NCI-H1694 (cell line): ENCODE measurements around the gene CFAP100.

Experiments used
- DNase-seq: peaks from one replicate; lab custom pipeline; 2025; lab: John Stamatoyannopoulos, UW

Gene CFAP100

DNA sequence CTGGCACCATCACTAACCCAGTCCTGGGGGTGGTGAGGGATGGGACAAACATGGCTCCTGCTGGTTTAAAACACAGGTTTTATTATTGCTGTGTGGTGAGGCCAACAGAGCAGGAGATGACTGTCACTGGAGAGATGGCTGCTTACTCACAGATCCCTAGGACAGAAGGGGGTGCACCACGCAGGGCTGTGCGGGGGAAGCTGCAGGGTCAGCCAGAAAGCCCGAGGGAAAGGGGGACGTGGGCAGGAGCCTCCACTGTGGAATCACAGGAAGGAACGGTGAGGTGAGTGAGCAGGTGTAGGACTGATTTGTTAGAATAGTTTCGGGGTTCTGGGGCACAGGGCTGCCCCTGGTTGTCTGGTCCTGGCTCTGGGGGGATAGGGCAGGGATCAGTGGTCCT lies 7.5 kb downstream of the CFAP100 start:
- DNase-seq, result no peak

GRCh38 chr3:126402666-126403302 lies 8.1 kb downstream of the CFAP100 start:
- DNase-seq, result no peak

- DNase-seq, result no peak
Observed at GRCh38 chr3:126406389-126407296, 11.9 kb downstream of the CFAP100 start.

DNA sequence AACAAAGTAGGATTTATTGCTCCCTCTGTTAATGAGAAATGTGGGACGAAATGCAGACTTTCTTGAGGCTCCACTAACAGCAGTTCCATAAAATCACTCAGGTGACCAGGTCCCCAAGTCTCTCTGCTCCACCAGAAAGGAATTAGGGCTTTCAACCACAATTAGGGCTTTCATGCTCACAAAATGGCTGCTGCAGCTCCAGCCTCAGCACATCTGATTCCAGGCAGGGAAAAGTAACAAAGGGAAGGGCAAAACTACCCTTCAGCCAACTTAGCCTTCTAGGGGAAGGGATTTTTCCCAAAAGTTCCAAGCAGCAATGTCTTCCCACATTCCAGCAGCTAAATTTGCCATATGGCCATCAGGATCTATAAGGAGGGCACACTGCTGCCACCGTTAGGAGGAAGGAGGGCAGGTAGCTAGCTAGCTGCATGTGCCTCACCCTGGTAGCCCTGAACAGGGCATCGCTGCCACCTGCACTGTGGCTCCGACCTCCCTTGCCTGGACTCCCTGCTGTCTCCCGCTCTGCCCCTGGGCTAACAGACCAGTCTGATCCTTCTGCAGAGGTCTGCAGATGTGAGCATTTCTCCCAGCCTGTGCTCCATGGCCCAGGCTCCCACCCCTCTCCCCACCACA lies 12.8 kb downstream of the CFAP100 start:
- DNase-seq, result no peak

DNA sequence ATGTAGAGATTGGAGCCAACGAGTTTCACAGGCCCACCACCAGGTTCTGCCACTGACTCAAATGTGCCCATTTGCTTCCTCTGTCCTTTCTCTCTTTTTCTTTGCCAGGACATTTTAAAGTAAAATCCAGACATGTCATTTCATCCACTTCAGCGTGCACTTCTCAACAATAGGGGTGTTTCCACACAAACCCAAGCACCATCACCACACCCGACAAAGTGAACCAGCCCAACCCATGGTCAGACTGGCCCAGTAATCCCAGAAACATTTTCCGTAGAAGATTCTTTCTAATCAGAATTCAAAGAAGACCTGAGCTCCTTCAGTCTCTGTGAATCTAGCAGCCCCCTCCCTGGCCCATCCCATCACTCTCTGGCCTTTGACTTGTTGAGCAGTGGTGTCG lies 13.4 kb downstream of the CFAP100 start:
- no peak for DNase-seq

DNA sequence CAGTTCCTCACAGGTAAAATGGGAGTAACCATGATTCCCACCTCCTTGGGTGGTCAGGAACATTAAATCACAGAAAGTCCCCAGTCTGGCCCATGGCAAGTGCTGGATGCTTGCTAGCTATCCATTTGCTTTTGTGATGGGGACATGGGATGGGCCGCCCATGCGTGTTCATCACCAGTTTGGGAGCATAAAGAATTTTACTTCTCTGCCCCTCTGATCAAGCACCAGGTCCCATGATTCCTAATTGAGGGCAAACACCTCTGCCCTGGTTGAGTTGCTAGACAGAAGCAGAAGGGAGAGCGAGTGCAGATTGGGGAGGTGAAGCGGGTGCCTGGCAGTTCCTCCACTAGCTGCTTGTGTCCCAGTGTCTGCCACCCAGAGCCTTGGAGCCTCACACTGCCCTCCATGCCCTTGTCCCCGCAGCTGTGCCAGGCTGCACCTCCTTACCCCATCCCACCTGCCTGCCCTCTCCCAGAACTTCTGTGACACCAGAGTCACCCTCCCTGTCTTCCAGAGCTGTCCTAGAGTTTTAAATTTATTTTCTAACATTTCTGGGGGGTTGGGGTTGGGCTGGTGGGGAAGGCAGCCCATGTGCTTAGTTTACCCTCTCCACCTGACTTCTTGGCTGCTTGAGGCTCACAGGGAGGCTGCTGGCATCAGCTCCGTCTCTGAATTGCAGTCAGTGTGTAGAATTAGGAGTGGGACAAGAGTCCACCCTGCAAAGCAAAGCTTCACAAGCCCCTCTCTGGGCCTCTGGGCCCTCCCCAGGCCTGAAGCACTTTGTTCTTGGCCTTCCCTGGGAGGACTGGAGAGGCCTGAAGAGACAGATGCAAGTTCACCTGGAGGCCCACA lies 18.4 kb downstream of the CFAP100 start:
- DNase-seq, result no peak

- no peak for DNase-seq
Observed at GRCh38 chr3:126413693-126414080, 19.0 kb downstream of the CFAP100 start.

DNA sequence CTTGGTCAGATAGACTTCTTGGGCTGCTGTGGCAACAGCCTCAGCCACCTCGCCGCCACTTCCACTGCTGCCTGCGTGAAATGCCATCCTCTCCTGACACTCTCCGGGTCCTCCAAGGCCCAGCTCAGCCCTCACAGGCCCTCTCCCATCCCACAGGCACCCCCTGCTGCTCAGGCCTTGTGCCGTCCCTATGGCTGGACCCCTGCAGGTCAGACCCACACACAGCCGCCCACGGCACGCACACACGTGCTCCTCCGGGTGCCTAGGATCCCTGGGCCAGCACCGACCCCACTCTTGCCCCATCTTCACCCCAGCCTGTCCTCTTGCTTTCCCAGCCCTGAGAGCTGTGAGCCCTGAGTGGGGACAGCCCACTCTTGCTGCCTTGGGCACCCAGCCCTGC lies 19.7 kb downstream of the CFAP100 start:
- DNase-seq, result no peak

GRCh38 chr3:126414961-126415660 lies 20.4 kb downstream of the CFAP100 start:
- no peak for DNase-seq

- no peak for DNase-seq
Observed at GRCh38 chr3:126415661-126416591, 21.2 kb downstream of the CFAP100 start.

- DNase-seq, result no peak
Observed at GRCh38 chr3:126416943-126417342, 22.2 kb downstream of the CFAP100 start.

DNA sequence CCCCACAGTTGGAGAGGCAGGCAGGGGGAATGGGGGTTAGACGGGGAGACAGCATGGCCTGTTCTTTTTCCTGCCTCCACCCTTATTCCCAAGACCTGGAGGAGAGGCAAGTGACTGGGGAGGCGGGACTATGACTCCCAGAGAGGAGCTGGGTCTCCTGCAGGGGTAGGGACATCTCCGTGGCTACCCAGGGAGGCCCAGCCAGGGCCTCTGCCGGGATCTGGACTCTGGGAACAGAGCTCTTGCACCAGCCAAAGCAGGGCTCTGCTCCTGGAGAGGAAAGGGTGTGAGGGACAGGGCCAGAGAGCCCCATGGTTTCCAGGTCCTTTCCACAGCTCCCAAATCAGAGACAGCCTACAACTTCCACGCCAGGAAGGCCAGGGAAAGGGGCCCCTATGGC lies 22.8 kb downstream of the CFAP100 start:
- no peak for DNase-seq

GRCh38 chr3:126417981-126418530 lies 23.3 kb downstream of the CFAP100 start:
- DNase-seq, result no peak

GRCh38 chr3:126418661-126419131 lies 24.0 kb downstream of the CFAP100 start:
- DNase-seq, result no peak

DNA sequence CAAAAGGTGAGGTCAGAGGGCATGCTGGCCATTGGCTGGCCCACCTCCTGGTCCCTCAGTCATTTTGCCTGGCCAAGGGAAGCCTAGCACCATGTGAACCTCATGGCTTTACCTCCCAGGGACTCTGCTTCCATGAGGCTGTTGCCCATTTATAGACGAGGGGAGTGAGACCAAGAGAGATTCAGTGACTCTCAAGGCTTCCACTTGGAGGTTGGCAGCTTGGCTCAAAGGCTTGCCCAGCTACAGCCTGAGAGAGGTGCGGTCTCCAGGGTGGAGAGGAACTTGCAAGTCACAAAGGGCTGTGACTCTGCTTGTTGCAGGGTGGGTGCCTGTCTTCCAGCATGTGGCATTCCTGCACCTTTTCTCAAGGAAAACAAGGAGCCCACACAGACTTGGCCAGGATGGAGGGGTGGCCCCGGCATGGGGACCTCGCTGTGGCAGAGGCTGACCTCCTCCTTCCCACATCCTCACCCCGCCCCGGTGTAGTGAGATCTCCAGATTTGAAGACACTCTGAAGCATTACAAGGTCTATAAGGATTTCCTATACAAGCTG lies 24.5 kb downstream of the CFAP100 start:
- no peak for DNase-seq

DNA sequence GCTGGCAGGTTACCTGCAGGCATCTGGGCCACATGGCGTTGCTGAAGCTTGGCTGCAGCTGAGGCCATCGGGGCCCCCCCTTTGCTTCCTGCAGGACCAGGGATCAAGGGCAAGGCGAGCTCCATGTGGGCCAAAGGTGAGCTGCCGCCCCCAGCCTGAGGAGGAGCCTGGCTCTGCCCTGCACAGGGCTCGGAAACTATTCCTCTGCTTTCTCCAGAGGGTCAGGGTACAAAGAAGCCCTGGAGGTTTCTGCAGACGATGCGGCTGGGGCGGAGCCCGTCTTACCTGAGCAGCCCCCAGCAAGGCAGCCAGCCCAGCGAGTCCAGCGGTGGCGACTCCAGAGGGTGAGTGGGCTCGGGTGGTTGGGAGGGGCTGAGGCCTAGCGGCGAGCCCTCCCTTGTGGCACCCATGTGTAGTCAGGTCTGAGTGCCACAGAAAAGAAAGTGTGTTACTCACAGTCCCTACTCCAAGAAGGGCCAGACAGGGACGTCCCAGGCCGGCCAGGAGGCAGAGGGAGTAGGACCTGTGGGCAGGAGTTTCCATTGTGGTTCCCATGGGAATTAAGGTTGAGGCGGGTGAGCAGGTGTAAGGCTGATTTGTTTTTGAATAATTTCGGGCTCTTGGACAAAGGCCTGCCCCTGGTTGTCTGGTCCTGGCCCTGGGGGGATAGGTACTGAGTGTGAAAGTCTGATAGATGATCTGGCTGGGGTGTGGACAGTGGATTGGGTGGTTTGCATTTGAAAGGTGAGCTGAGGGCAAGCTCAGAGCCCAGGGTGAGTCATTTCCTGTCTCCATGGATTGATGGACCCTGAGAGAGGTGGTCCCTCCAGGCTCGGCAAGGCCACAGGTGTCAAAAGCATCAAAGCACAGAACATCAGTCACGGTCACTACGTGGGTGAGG lies 25.4 kb downstream of the CFAP100 start:
- DNase-seq, result no peak

- DNase-seq, result no peak
Observed at GRCh38 chr3:126421573-126422119, 26.9 kb downstream of the CFAP100 start.

DNA sequence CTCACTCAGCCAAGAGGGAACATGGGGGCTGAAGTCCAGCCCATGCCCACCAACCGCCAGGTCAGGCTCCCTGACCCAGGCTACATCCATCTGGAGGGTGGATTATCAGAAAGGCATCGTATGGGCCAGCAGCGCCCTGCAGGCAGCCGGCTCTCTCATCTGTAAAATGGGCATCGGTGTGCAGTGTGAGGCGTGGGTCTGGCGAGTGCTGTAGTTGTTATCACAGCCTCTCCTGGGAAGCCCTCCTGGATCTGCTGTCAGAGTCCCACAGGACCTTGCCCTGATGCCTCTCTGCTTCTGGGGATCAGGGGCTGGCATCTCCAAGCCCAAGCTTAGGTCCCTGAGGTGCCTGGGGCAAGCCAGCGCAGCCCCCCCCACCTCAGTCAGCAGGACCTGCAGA lies 27.4 kb downstream of the CFAP100 start:
- DNase-seq, result no peak
